Activated CD4-positive, alpha-beta T cell treated with anti-CD3 and anti-CD28 coated beads, Interleukin-2, amount 10 ng/mL, durations not matched to agents 24 days and 14 days (primary cell): Measurements from ENCODE around the gene MBTPS2. TPM values are rescaled to one million over a fixed set of nuclear protein-coding genes. Genes with fewer than 3 reads are reported as not detected.

Experiments used
- DNase-seq: peaks from one replicate; pipeline ENCODE4 v3.0.0; 2022
- H3K27ac Mint-ChIP-seq: one replicate; pipeline ENCODE4 v1.8.0; 2022; ENCODE audit warnings: mild to moderate bottlenecking, mixed read lengths
- H3K27me3 Mint-ChIP-seq: one replicate; pipeline ENCODE4 v1.8.0; 2022; ENCODE audit warnings: mixed read lengths
- H3K36me3 Mint-ChIP-seq: one replicate; pipeline ENCODE4 v1.8.0; 2022; ENCODE audit warnings: low read depth, mild to moderate bottlenecking, mixed read lengths
- H3K4me1 Mint-ChIP-seq: one replicate; pipeline ENCODE4 v1.8.0; 2021; ENCODE audit warnings: mixed read lengths
- H3K4me3 Mint-ChIP-seq: one replicate; pipeline ENCODE4 v1.8.0; 2022; ENCODE audit warnings: mild to moderate bottlenecking, moderate library complexity, mixed read lengths
- H3K9me3 Mint-ChIP-seq: one replicate; pipeline ENCODE4 v1.8.0; 2021; ENCODE audit warnings: mixed read lengths
- intact Hi-C: fragments of 100-400 bp; cut with micrococcal nuclease; formaldehyde crosslinking; loops from one replicate; pipeline ENCODE4 v1.15.1; 2023
- total RNA-seq: library from RNA; stranded (reverse); gene quantifications from 2 replicates; pipeline ENCODE4 v1.2.3, GENCODE V29; 2022

Gene MBTPS2
- total RNA-seq, 1 donor from 2014 or later: 11.3 TPM

GRCh38 chrX:21933077-21933476, 93.7 kb downstream of the MBTPS2 start:
- no peak for DNase-seq
- H3K9me3 Mint-ChIP-seq: peaks cover 7% of the 10 kb centered on the region
- H3K4me1 Mint-ChIP-seq: peaks cover 29% of the 10 kb centered on the region
- H3K36me3 Mint-ChIP-seq: peaks cover 5% of the 10 kb centered on the region
- intact Hi-C loops: no loop called here
- no peak overlapping the region for H3K4me3 Mint-ChIP-seq
- no peaks in the 10 kb centered on the region for H3K27me3 Mint-ChIP-seq
- peak overlapping the region; percentile 64 for H3K27ac Mint-ChIP-seq

GRCh38 chrX:21934414-21934813, 95.0 kb downstream of the MBTPS2 start:
- Mint-ChIP-seq H3K4me1 (peaks cover 23% of the 10 kb centered on the region), H3K4me3 (no peak overlapping the region), H3K36me3 (peaks cover 2% of the 10 kb centered on the region), H3K9me3 (peaks cover under 1% of the 10 kb centered on the region), H3K27me3 (no peaks in the 10 kb centered on the region), H3K27ac (no peak overlapping the region)
- peak; percentile 16 for DNase-seq
- intact Hi-C loops: no loop called here

Other genes with a start within 250 kb of the MBTPS2 start
- 0.30 and 0.33 TPM in 2 replicates for gene KLHL34, start 181.3 kb upstream of the MBTPS2 start, total RNA-seq
- gene SMPX, start 81.5 kb upstream of the MBTPS2 start, total RNA-seq: not detected in 2 replicates
- 1.4 and 2.2 TPM in 2 replicates for gene YY2, start 16.4 kb downstream of the MBTPS2 start, total RNA-seq
- 161 and 162 TPM in 2 replicates for gene SMS, start 101.1 kb downstream of the MBTPS2 start, total RNA-seq
- 13.2 and 13.4 TPM in 2 replicates for gene PHEX, start 192.7 kb downstream of the MBTPS2 start, total RNA-seq